ENCODE results near the gene VPS37B. TPM values are rescaled to one million over a fixed set of nuclear protein-coding genes. Genes with fewer than 3 reads are reported as not detected.

Gene VPS37B
- polyA plus RNA-seq, 1 experiment = 18.1 TPM

GRCh38 chr12:122850048-122850445 is 45.9 kb downstream of the VPS37B start:
- DNase-seq (ENCODE audit: low read depth) = no peak
- Histone ChIP-seq H3K27me3 (ENCODE audit: control insufficient read depth, insufficient read depth, low read length) (no peaks in the 10 kb centered on the region), H3K4me3 (ENCODE audit: low read depth, low read length) (no peak overlapping the region), H3K36me3 (ENCODE audit: control insufficient read depth, insufficient read depth, low read length) (no peaks in the 10 kb centered on the region; the same call in 1 of the 2 replicates)
- POLR2A ChIA-PET = no interaction called here
- CTCF ChIA-PET = interaction anchor here (5.3 kb wide), 1 partner anchor 10 kb away, joined by 21 read pairs; no protein-coding TSS in a partner anchor
- TF ChIP-seq CTCF (IDR thresholded peaks at IDR 0.05; ENCODE audit: insufficient read depth, low read depth, low read length) = no peak

- Histone ChIP-seq H3K27me3 (ENCODE audit: control insufficient read depth, insufficient read depth, low read length) (no peaks in the 10 kb centered on the region), H3K36me3 (ENCODE audit: control insufficient read depth, insufficient read depth, low read length) (no peaks in the 10 kb centered on the region; the same call in 1 of the 2 replicates), H3K4me3 (ENCODE audit: low read depth, low read length) (no peak overlapping the region)
- no peak for DNase-seq (ENCODE audit: low read depth)
- ChIA-PET POLR2A (no interaction called here), CTCF (interaction anchor here (5.3 kb wide), 1 partner anchor 10 kb away, joined by 21 read pairs; no protein-coding TSS in a partner anchor)
- no peak for TF ChIP-seq CTCF (IDR thresholded peaks at IDR 0.05; ENCODE audit: insufficient read depth, low read depth, low read length)
Observed at GRCh38 chr12:122849352-122850047, 46.4 kb downstream of the VPS37B start.

- CTCF ChIA-PET = interaction anchor here (5.3 kb wide), 1 partner anchor 11 kb away, joined by 21 read pairs; no protein-coding TSS in a partner anchor
Observed at GRCh38 chr12:122848471-122849351, 47.2 kb downstream of the VPS37B start.

GRCh38 chr12:122847921-122848421 is 48.0 kb downstream of the VPS37B start:
- no peak for TF ChIP-seq CTCF (IDR thresholded peaks at IDR 0.05; ENCODE audit: insufficient read depth, low read depth, low read length)
- CTCF ChIA-PET = interaction anchor here (0.9 to 5.3 kb wide), 2 partner anchors 12 to 390 kb away, joined by 3 to 21 read pairs; no protein-coding TSS in a partner anchor
- H3K27me3 ChIP-seq (ENCODE audit: control insufficient read depth, insufficient read depth, low read length) = no peaks in the 10 kb centered on the region
- no peak overlapping the region for H3K4me3 ChIP-seq (ENCODE audit: low read depth, low read length)
- POLR2A ChIA-PET = no interaction called here
- no peak for DNase-seq (ENCODE audit: low read depth)
- H3K36me3 ChIP-seq (ENCODE audit: control insufficient read depth, insufficient read depth, low read length) = no peaks in the 10 kb centered on the region; the same call in 1 of the 2 replicates

More at GRCh38 chr12:122848471-122849351, 47.2 kb downstream of the VPS37B start:
- Histone ChIP-seq H3K27me3 (ENCODE audit: control insufficient read depth, insufficient read depth, low read length) (no peaks in the 10 kb centered on the region), H3K36me3 (ENCODE audit: control insufficient read depth, insufficient read depth, low read length) (no peaks in the 10 kb centered on the region; the same call in 1 of the 2 replicates), H3K4me3 (ENCODE audit: low read depth, low read length) (no peak overlapping the region)
- POLR2A ChIA-PET = no interaction called here
- no peak for TF ChIP-seq CTCF (IDR thresholded peaks at IDR 0.05; ENCODE audit: insufficient read depth, low read depth, low read length)
- no peak for DNase-seq (ENCODE audit: low read depth)

- Histone ChIP-seq H3K4me3 (ENCODE audit: low read depth, low read length) (no peak overlapping the region), H3K36me3 (ENCODE audit: control insufficient read depth, insufficient read depth, low read length) (no peaks in the 10 kb centered on the region; the same call in 1 of the 2 replicates), H3K27me3 (ENCODE audit: control insufficient read depth, insufficient read depth, low read length) (no peaks in the 10 kb centered on the region)
- TF ChIP-seq CTCF (IDR thresholded peaks at IDR 0.05; ENCODE audit: insufficient read depth, low read depth, low read length) = no peak
- no peak for DNase-seq (ENCODE audit: low read depth)
- CTCF ChIA-PET = interaction anchor here (0.9 to 5.3 kb wide), 3 partner anchors 12 to 391 kb away, joined by 3 to 21 read pairs (median 3); no protein-coding TSS in a partner anchor
- POLR2A ChIA-PET = no interaction called here
Observed at GRCh38 chr12:122847516-122847836, 48.4 kb downstream of the VPS37B start.
